GM23338 (cell line): Measurements from ENCODE around the gene ST3GAL4. TPM values are rescaled to one million over a fixed set of nuclear protein-coding genes. Genes with fewer than 3 reads are reported as not detected.

ENCODE experiments used
- ATAC-seq: fragments of 200-7000 bp; cut with Tn5 transposase; 3 replicates; pipeline ENCODE4 v1.9.1; 2020
- DNase-seq: peaks from one replicate; pipeline ENCODE4 v3.0.0-alpha.2; 2015; ENCODE audit warnings: low spot score
- H2AFZ ChIP-seq: fragments of 200-600 bp; sonication (generic); 2 replicates; pipeline ENCODE4 v1.8.0; 2016; ENCODE audit warnings: antibody characterized with exemption, mild to moderate bottlenecking, moderate library complexity
- H3F3A ChIP-seq: fragments of 200-600 bp; sonication (generic); replicated peaks from 2 replicates; pipeline ENCODE4 v1.8.0; 2017; ENCODE audit warnings: antibody characterized with exemption, mixed run types, low read depth
- H3K27ac ChIP-seq: fragments of 200-600 bp; sonication (generic); 2 replicates; pipeline ENCODE4 v1.6.1; 2016; ENCODE audit warnings: low read depth
- H3K27me3 ChIP-seq: fragments of 200-600 bp; sonication (generic); 2 replicates; pipeline ENCODE4 v1.8.0; 2016; ENCODE audit warnings: mild to moderate bottlenecking, mixed run types, moderate library complexity; ENCODE audit not compliant: insufficient read depth
- H3K36me3 ChIP-seq: fragments of 200-600 bp; sonication (generic); 2 replicates; pipeline ENCODE4 v1.8.0; 2016; ENCODE audit warnings: mild to moderate bottlenecking; ENCODE audit not compliant: insufficient read depth
- H3K4me1 ChIP-seq: fragments of 200-600 bp; sonication (generic); 2 replicates; pipeline ENCODE4 v1.8.0; 2016; ENCODE audit warnings: mild to moderate bottlenecking, moderate library complexity; ENCODE audit not compliant: insufficient read depth
- H3K4me2 ChIP-seq: fragments of 200-600 bp; sonication (generic); 2 replicates; pipeline ENCODE4 v1.7.1; 2017; ENCODE audit warnings: mixed run types
- H3K4me3 ChIP-seq: fragments of 200-600 bp; sonication (generic); 2 replicates; pipeline ENCODE4 v1.6.1; 2016; ENCODE audit warnings: mixed run types
- H3K79me2 ChIP-seq: fragments of 200-600 bp; sonication (generic); replicated peaks from 2 replicates; pipeline ENCODE4 v1.8.0; 2017; ENCODE audit warnings: mild to moderate bottlenecking; ENCODE audit not compliant: insufficient read depth
- H3K9me2 ChIP-seq: fragments of 200-600 bp; sonication (generic); 2 replicates; pipeline ENCODE4 v1.8.0; 2017; ENCODE audit not compliant: insufficient read depth
- H4K20me1 ChIP-seq: fragments of 200-600 bp; sonication (generic); replicated peaks from 2 replicates; pipeline ENCODE4 v1.8.0; 2017; ENCODE audit warnings: mild to moderate bottlenecking; ENCODE audit not compliant: insufficient read depth
- H3K27ac Mint-ChIP-seq: 2 replicates; pipeline ENCODE4 v1.8.0; 2020; ENCODE audit warnings: inconsistent platforms, mild to moderate bottlenecking, moderate library complexity, mixed read lengths
- H3K27me3 Mint-ChIP-seq: 3 replicates; pipeline ENCODE4 v1.8.0; 2022; ENCODE audit warnings: low read depth, mild to moderate bottlenecking, moderate library complexity, mixed read lengths, inconsistent platforms; ENCODE audit not compliant: insufficient read depth, poor library complexity
- H3K36me3 Mint-ChIP-seq: 3 replicates; pipeline ENCODE4 v1.8.0; 2021; ENCODE audit warnings: low read depth, mild to moderate bottlenecking, inconsistent platforms, moderate library complexity, mixed read lengths
- H3K4me1 Mint-ChIP-seq: 3 replicates; pipeline ENCODE4 v1.8.0; 2020; ENCODE audit warnings: mild to moderate bottlenecking, inconsistent platforms, mixed read lengths
- H3K4me3 Mint-ChIP-seq: 3 replicates; pipeline ENCODE4 v1.8.0; 2021; ENCODE audit warnings: moderate library complexity, mild to moderate bottlenecking, inconsistent platforms, mixed read lengths
- H3K9me3 Mint-ChIP-seq: 3 replicates; pipeline ENCODE4 v1.8.0; 2020; ENCODE audit warnings: moderate library complexity, mild to moderate bottlenecking, inconsistent platforms, mixed read lengths
- CREB1 ChIP-seq: fragments of 250-450 bp; sonication (Bioruptor Pico); IDR thresholded peaks from 2 replicates; pipeline ENCODE4 v1.5.0; 2020; ENCODE audit warnings: low read depth, mild to moderate bottlenecking, moderate library complexity
- EZH2phosphoT487 ChIP-seq: fragments of 200-600 bp; sonication (generic); IDR thresholded peaks from one replicate; pipeline ENCODE4 v1.8.1; 2018; ENCODE audit warnings: antibody characterized with exemption; ENCODE audit not compliant: unreplicated experiment
- polyA plus RNA-seq: library from polyadenylated mRNA; unstranded; fragments of >200 nt; fragmentation: Nextera tagmentation; extraction: Ambion mirVana; gene quantifications from 2 replicates; pipeline ENCODE4 v1.2.1, GENCODE V29; 2016
- total RNA-seq: library from RNA; depleted of rRNA; stranded (reverse); fragments of >200 nt; shearing (Covaris generic); gene quantifications from 2 replicates; pipeline ENCODE4 v1.2.3, GENCODE V29; 2014
- TF ChIP-seq, protein P1 (sequence below): fragments of 250-450 bp; sonication (Bioruptor Pico); IDR thresholded peaks from 2 replicates; pipeline ENCODE4 v1.5.0; 2020; ENCODE audit warnings: mild to moderate bottlenecking, moderate library complexity
- TF ChIP-seq, protein P2 (sequence below): IDR thresholded peaks from 2 replicates; pipeline ENCODE4 v1.6.1; 2016; ENCODE audit warnings: antibody characterized with exemption
- TF ChIP-seq, protein P3 (sequence below): IDR thresholded peaks from one replicate; pipeline ENCODE4 v1.6.1; 2018; ENCODE audit warnings: antibody characterized with exemption; ENCODE audit not compliant: unreplicated experiment

The ST3GAL4 gene
- total and polyA plus RNA-seq, 2 experiments from 2014 or later = 10.1 to 28.0 TPM

DNA sequence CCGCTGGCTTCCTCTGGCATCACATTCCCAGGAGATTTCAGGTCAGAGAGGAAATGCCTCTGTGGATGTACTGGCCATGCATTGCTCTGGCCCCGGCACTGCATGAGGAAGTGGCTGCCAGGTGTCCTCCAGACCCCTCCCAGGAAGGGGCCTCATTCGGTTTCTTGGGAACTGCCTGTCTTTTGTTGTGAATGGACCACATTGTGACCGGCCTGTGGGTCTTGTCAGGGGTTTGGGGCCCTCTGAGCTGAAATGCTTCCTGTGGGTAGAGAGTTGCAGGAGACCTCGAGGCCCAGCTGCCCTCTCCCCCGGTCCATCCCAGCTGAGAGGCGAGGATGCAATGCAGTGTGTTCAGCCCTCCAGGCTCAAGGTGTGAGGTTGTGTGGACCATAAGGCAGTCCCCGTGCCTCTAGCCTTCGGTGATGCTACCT, 18.8 kb upstream of the ST3GAL4 start (continued):
- TF ChIP-seq, protein P1, sequence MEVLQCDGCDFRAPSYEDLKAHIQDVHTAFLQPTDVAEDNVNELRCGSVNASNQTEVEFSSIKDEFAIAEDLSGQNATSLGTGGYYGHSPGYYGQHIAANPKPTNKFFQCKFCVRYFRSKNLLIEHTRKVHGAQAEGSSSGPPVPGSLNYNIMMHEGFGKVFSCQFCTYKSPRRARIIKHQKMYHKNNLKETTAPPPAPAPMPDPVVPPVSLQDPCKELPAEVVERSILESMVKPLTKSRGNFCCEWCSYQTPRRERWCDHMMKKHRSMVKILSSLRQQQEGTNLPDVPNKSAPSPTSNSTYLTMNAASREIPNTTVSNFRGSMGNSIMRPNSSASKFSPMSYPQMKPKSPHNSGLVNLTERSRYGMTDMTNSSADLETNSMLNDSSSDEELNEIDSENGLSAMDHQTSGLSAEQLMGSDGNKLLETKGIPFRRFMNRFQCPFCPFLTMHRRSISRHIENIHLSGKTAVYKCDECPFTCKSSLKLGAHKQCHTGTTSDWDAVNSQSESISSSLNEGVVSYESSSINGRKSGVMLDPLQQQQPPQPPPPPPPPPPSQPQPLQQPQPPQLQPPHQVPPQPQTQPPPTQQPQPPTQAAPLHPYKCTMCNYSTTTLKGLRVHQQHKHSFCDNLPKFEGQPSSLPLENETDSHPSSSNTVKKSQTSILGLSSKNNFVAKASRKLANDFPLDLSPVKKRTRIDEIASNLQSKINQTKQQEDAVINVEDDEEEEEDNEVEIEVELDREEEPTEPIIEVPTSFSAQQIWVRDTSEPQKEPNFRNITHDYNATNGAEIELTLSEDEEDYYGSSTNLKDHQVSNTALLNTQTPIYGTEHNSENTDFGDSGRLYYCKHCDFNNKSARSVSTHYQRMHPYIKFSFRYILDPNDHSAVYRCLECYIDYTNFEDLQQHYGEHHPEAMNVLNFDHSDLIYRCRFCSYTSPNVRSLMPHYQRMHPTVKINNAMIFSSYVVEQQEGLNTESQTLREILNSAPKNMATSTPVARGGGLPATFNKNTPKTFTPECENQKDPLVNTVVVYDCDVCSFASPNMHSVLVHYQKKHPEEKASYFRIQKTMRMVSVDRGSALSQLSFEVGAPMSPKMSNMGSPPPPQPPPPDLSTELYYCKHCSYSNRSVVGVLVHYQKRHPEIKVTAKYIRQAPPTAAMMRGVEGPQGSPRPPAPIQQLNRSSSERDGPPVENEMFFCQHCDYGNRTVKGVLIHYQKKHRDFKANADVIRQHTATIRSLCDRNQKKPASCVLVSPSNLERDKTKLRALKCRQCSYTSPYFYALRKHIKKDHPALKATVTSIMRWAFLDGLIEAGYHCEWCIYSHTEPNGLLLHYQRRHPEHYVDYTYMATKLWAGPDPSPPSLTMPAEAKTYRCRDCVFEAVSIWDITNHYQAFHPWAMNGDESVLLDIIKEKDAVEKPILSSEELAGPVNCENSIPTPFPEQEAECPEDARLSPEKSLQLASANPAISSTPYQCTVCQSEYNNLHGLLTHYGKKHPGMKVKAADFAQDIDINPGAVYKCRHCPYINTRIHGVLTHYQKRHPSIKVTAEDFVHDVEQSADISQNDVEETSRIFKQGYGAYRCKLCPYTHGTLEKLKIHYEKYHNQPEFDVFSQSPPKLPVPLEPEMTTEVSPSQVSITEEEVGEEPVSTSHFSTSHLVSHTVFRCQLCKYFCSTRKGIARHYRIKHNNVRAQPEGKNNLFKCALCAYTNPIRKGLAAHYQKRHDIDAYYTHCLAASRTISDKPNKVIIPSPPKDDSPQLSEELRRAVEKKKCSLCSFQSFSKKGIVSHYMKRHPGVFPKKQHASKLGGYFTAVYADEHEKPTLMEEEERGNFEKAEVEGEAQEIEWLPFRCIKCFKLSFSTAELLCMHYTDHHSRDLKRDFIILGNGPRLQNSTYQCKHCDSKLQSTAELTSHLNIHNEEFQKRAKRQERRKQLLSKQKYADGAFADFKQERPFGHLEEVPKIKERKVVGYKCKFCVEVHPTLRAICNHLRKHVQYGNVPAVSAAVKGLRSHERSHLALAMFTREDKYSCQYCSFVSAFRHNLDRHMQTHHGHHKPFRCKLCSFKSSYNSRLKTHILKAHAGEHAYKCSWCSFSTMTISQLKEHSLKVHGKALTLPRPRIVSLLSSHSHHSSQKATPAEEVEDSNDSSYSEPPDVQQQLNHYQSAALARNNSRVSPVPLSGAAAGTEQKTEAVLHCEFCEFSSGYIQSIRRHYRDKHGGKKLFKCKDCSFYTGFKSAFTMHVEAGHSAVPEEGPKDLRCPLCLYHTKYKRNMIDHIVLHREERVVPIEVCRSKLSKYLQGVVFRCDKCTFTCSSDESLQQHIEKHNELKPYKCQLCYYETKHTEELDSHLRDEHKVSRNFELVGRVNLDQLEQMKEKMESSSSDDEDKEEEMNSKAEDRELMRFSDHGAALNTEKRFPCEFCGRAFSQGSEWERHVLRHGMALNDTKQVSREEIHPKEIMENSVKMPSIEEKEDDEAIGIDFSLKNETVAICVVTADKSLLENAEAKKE = no peak
- no peak for TF ChIP-seq CREB1
- TF ChIP-seq, protein P2, sequence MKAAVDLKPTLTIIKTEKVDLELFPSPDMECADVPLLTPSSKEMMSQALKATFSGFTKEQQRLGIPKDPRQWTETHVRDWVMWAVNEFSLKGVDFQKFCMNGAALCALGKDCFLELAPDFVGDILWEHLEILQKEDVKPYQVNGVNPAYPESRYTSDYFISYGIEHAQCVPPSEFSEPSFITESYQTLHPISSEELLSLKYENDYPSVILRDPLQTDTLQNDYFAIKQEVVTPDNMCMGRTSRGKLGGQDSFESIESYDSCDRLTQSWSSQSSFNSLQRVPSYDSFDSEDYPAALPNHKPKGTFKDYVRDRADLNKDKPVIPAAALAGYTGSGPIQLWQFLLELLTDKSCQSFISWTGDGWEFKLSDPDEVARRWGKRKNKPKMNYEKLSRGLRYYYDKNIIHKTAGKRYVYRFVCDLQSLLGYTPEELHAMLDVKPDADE = no peak

DNA sequence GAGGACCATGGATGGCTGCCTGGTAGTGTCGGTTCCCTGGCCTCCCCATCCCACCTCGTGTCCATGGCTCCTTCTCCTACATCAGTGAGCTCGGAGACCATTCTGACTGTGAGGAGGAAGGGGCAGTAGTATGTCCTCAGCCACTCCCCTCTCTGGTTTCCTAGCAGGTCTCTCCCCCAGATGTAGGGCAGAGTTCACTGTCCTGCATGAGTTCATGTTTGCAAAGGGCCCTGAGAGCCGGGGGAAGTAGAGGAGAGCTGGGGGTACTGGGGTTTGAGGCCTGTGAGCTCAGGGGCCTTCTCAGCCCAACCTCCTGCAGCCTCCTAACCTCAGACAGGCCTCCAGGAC, 18.4 kb upstream of the ST3GAL4 start:
- Mint-ChIP-seq H3K4me3 (no peak overlapping the region), H3K4me1 (peaks cover 27% of the 10 kb centered on the region), H3K27me3 (peaks cover 13% of the 10 kb centered on the region), H3K27ac (no peak overlapping the region), H3K9me3 (no peaks in the 10 kb centered on the region), H3K36me3 (peaks cover 18% of the 10 kb centered on the region)
- no peaks in the 10 kb centered on the region for H3K79me2 ChIP-seq
- H3K27ac ChIP-seq = no peak overlapping the region
- H3K9me2 ChIP-seq = no peaks in the 10 kb centered on the region
- no peaks in the 10 kb centered on the region for H3K27me3 ChIP-seq
- H3K4me2 ChIP-seq = no peak overlapping the region
- H4K20me1 ChIP-seq = no peaks in the 10 kb centered on the region
- no peaks in the 10 kb centered on the region for H3F3A ChIP-seq
- no peak overlapping the region for H2AFZ ChIP-seq
- no peaks in the 10 kb centered on the region for H3K36me3 ChIP-seq
- H3K4me3 ChIP-seq = no peak overlapping the region
- H3K4me1 ChIP-seq = peaks cover 5% of the 10 kb centered on the region
- DNase-seq (no peak), ATAC-seq (no peak)
- TF ChIP-seq, protein P3, sequence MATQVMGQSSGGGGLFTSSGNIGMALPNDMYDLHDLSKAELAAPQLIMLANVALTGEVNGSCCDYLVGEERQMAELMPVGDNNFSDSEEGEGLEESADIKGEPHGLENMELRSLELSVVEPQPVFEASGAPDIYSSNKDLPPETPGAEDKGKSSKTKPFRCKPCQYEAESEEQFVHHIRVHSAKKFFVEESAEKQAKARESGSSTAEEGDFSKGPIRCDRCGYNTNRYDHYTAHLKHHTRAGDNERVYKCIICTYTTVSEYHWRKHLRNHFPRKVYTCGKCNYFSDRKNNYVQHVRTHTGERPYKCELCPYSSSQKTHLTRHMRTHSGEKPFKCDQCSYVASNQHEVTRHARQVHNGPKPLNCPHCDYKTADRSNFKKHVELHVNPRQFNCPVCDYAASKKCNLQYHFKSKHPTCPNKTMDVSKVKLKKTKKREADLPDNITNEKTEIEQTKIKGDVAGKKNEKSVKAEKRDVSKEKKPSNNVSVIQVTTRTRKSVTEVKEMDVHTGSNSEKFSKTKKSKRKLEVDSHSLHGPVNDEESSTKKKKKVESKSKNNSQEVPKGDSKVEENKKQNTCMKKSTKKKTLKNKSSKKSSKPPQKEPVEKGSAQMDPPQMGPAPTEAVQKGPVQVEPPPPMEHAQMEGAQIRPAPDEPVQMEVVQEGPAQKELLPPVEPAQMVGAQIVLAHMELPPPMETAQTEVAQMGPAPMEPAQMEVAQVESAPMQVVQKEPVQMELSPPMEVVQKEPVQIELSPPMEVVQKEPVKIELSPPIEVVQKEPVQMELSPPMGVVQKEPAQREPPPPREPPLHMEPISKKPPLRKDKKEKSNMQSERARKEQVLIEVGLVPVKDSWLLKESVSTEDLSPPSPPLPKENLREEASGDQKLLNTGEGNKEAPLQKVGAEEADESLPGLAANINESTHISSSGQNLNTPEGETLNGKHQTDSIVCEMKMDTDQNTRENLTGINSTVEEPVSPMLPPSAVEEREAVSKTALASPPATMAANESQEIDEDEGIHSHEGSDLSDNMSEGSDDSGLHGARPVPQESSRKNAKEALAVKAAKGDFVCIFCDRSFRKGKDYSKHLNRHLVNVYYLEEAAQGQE = no peak
- TF ChIP-seq EZH2phosphoT487 = no peak
- TF ChIP-seq, protein P1 = no peak
